ENCODE results near the gene APEH. TPM values are rescaled to one million over a fixed set of nuclear protein-coding genes. Genes with fewer than 3 reads are reported as not detected.

The APEH gene
- total RNA-seq, 5 donors from 2014 or later (not counting 1 experiment from before 2014, with no cell fraction given) = 82.8 to 162 (median 141) TPM

- no peaks in the 10 kb centered on the region for H3K27me3 ChIP-seq (replicated peaks in 1 of 2; ENCODE audit: control insufficient read depth in 2 of 2, extremely low read depth in 1 of 2, insufficient read depth in 2 of 2, low read length in 1 of 2)
- no peak overlapping the region for H3K27ac Mint-ChIP-seq
Measured at GRCh38 chr3:49703443-49703927, 29.3 kb downstream of the APEH start.

GRCh38 chr3:49703956-49704355 lies 29.8 kb downstream of the APEH start:
- Histone ChIP-seq H3K27ac (ENCODE audit: low read length) (no peak overlapping the region), H3K36me3 (ENCODE audit: control insufficient read depth in 2 of 2, extremely low read depth in 1 of 2, insufficient read depth in 1 of 2, low read length in 1 of 2) (peaks cover 12 to 57% of the 10 kb centered on the region in 2 donors), H3K9me3 (no peaks in the 10 kb centered on the region), H3K27me3 (replicated peaks in 1 of 2; ENCODE audit: control insufficient read depth in 2 of 2, extremely low read depth in 1 of 2, insufficient read depth in 2 of 2, low read length in 1 of 2) (no peaks in the 10 kb centered on the region), H3K4me3 (ENCODE audit: control insufficient read depth in 1 of 2, extremely low read depth in 1 of 2, low read length in 1 of 2) (no peak overlapping the region), H3K4me1 (ENCODE audit: control insufficient read depth in 1 of 2, extremely low read depth in 1 of 2, insufficient read depth in 2 of 2, low read length in 2 of 2) (peaks cover 0 to 9% of the 10 kb centered on the region in 2 experiments)
- ChIA-PET POLR2A (no interaction called here), CTCF (no interaction called here)
- H3K27ac Mint-ChIP-seq = no peak overlapping the region
- H3K36me3 Mint-ChIP-seq = peaks cover 15% of the 10 kb centered on the region
- DNase-seq (no peak), ATAC-seq (replicated peaks in 1 of 4) (peak in 1 of 4 experiments; percentile 9)
- H3K4me1 Mint-ChIP-seq = no peaks in the 10 kb centered on the region
- WGBS (ENCODE audit: insufficient coverage) = 99% methylated on average over 7 of the region's 7 CpGs
- H3K27me3 Mint-ChIP-seq = no peaks in the 10 kb centered on the region
- H3K9me3 Mint-ChIP-seq = no peaks in the 10 kb centered on the region
- no peak overlapping the region for H3K4me3 Mint-ChIP-seq

More at GRCh38 chr3:49703443-49703927, 29.3 kb downstream of the APEH start:
- peak; percentile 35 to 81 (median 61) for DNase-seq
- Mint-ChIP-seq H3K36me3 (peaks cover 15% of the 10 kb centered on the region), H3K4me1 (no peaks in the 10 kb centered on the region), H3K4me3 (no peak overlapping the region), H3K27me3 (no peaks in the 10 kb centered on the region), H3K9me3 (no peaks in the 10 kb centered on the region)
- POLR2A ChIA-PET = no interaction called here
- Histone ChIP-seq H3K4me1 (ENCODE audit: control insufficient read depth in 1 of 2, extremely low read depth in 1 of 2, insufficient read depth in 2 of 2, low read length in 2 of 2) (peaks cover 0 to 9% of the 10 kb centered on the region in 2 experiments), H3K36me3 (ENCODE audit: control insufficient read depth in 2 of 2, extremely low read depth in 1 of 2, insufficient read depth in 1 of 2, low read length in 1 of 2) (peaks cover 13 to 60% of the 10 kb centered on the region in 2 donors), H3K27ac (ENCODE audit: low read length) (no peak overlapping the region), H3K4me3 (ENCODE audit: control insufficient read depth in 1 of 2, extremely low read depth in 1 of 2, low read length in 1 of 2) (no peak overlapping the region), H3K9me3 (no peaks in the 10 kb centered on the region)
- ATAC-seq (replicated peaks in 1 of 4) = peak; percentile 91 to 99 (median 94)
- 84% methylated on average over 9 of the region's 14 CpGs for WGBS (ENCODE audit: insufficient coverage)
- CTCF ChIA-PET = no interaction called here

- H3K4me3 ChIP-seq (ENCODE audit: control insufficient read depth in 1 of 2, extremely low read depth in 1 of 2, low read length in 1 of 2) = no peak overlapping the region
- H3K27ac Mint-ChIP-seq = no peak overlapping the region
- no peaks in the 10 kb centered on the region for H3K27me3 Mint-ChIP-seq
- H3K9me3 ChIP-seq = no peaks in the 10 kb centered on the region
- no peaks in the 10 kb centered on the region for H3K9me3 Mint-ChIP-seq
- no peak overlapping the region for H3K27ac ChIP-seq (ENCODE audit: low read length)
- WGBS (ENCODE audit: insufficient coverage) = 100% methylated on average over 6 of the region's 8 CpGs
- ATAC-seq (replicated peaks in 1 of 4) (no peak), DNase-seq (no peak)
- H3K36me3 ChIP-seq (ENCODE audit: control insufficient read depth in 2 of 2, extremely low read depth in 1 of 2, insufficient read depth in 1 of 2, low read length in 1 of 2) = peaks cover 12 to 51% of the 10 kb centered on the region in 2 donors
- H3K36me3 Mint-ChIP-seq = peaks cover 15% of the 10 kb centered on the region
- ChIA-PET CTCF (no interaction called here), POLR2A (no interaction called here)
- H3K4me3 Mint-ChIP-seq = no peak overlapping the region
- peaks cover 0 to 9% of the 10 kb centered on the region in 2 experiments for H3K4me1 ChIP-seq (ENCODE audit: control insufficient read depth in 1 of 2, extremely low read depth in 1 of 2, insufficient read depth in 2 of 2, low read length in 2 of 2)
- no peaks in the 10 kb centered on the region for H3K4me1 Mint-ChIP-seq
- no peaks in the 10 kb centered on the region for H3K27me3 ChIP-seq (replicated peaks in 1 of 2; ENCODE audit: control insufficient read depth in 2 of 2, extremely low read depth in 1 of 2, insufficient read depth in 2 of 2, low read length in 1 of 2)
Measured at GRCh38 chr3:49704629-49705028, 30.5 kb downstream of the APEH start.

- H3K4me3 ChIP-seq (ENCODE audit: control insufficient read depth in 1 of 2, extremely low read depth in 1 of 2, low read length in 1 of 2) = no peak overlapping the region
- ChIA-PET CTCF (no interaction called here), POLR2A (no interaction called here)
- no peak overlapping the region for H3K27ac Mint-ChIP-seq
- ATAC-seq (replicated peaks in 1 of 4) (no peak), DNase-seq (no peak)
- no peak overlapping the region for H3K4me3 Mint-ChIP-seq
- no peaks in the 10 kb centered on the region for H3K27me3 Mint-ChIP-seq
- peaks cover 0 to 9% of the 10 kb centered on the region in 2 experiments for H3K4me1 ChIP-seq (ENCODE audit: control insufficient read depth in 1 of 2, extremely low read depth in 1 of 2, insufficient read depth in 2 of 2, low read length in 2 of 2)
- H3K27ac ChIP-seq (ENCODE audit: low read length) = no peak overlapping the region
- no peaks in the 10 kb centered on the region for H3K9me3 ChIP-seq
- H3K36me3 ChIP-seq (ENCODE audit: control insufficient read depth in 2 of 2, extremely low read depth in 1 of 2, insufficient read depth in 1 of 2, low read length in 1 of 2) = peaks cover 12 to 43% of the 10 kb centered on the region in 2 donors
- H3K36me3 Mint-ChIP-seq = peaks cover 15% of the 10 kb centered on the region
- no peaks in the 10 kb centered on the region for H3K27me3 ChIP-seq (replicated peaks in 1 of 2; ENCODE audit: control insufficient read depth in 2 of 2, extremely low read depth in 1 of 2, insufficient read depth in 2 of 2, low read length in 1 of 2)
- H3K4me1 Mint-ChIP-seq = no peaks in the 10 kb centered on the region
- H3K9me3 Mint-ChIP-seq = no peaks in the 10 kb centered on the region
- WGBS (ENCODE audit: insufficient coverage) = 97% methylated on average over 14 of the region's 17 CpGs
Measured at GRCh38 chr3:49705390-49705960, 31.3 kb downstream of the APEH start.

GRCh38 chr3:49706456-49707112 lies 32.4 kb downstream of the APEH start:
- H3K9me3 Mint-ChIP-seq = no peaks in the 10 kb centered on the region
- no peaks in the 10 kb centered on the region for H3K27me3 ChIP-seq (replicated peaks in 1 of 2; ENCODE audit: control insufficient read depth in 2 of 2, extremely low read depth in 1 of 2, insufficient read depth in 2 of 2, low read length in 1 of 2)
- no peak overlapping the region for H3K27ac ChIP-seq (ENCODE audit: low read length)
- H3K4me3 ChIP-seq (ENCODE audit: control insufficient read depth in 1 of 2, extremely low read depth in 1 of 2, low read length in 1 of 2) = no peak overlapping the region
- peaks cover 12 to 38% of the 10 kb centered on the region in 2 donors for H3K36me3 ChIP-seq (ENCODE audit: control insufficient read depth in 2 of 2, extremely low read depth in 1 of 2, insufficient read depth in 1 of 2, low read length in 1 of 2)
- peaks cover 0 to 9% of the 10 kb centered on the region in 2 experiments for H3K4me1 ChIP-seq (ENCODE audit: control insufficient read depth in 1 of 2, extremely low read depth in 1 of 2, insufficient read depth in 2 of 2, low read length in 2 of 2)
- no peak overlapping the region for H3K27ac Mint-ChIP-seq
- POLR2A ChIA-PET = no interaction called here
- no peak for DNase-seq
- H3K4me3 Mint-ChIP-seq = no peak overlapping the region
- 92% methylated on average over 6 of the region's 9 CpGs for WGBS (ENCODE audit: insufficient coverage)
- CTCF ChIA-PET = no interaction called here
- H3K4me1 Mint-ChIP-seq = peaks cover 0 to 4% (median under 1%) of the 10 kb centered on the region in 3 donors
- no peaks in the 10 kb centered on the region for H3K9me3 ChIP-seq
- H3K27me3 Mint-ChIP-seq = no peaks in the 10 kb centered on the region
- ATAC-seq (replicated peaks in 1 of 4) = no peak
- H3K36me3 Mint-ChIP-seq = peaks cover 12% of the 10 kb centered on the region

GRCh38 chr3:49707113-49707480 lies 32.9 kb downstream of the APEH start:
- peaks cover 0 to 10% of the 10 kb centered on the region in 2 experiments for H3K4me1 ChIP-seq (ENCODE audit: control insufficient read depth in 1 of 2, extremely low read depth in 1 of 2, insufficient read depth in 2 of 2, low read length in 2 of 2)
- H3K9me3 ChIP-seq = no peaks in the 10 kb centered on the region
- H3K27me3 ChIP-seq (replicated peaks in 1 of 2; ENCODE audit: control insufficient read depth in 2 of 2, extremely low read depth in 1 of 2, insufficient read depth in 2 of 2, low read length in 1 of 2) = no peaks in the 10 kb centered on the region
- no peak overlapping the region for H3K4me3 Mint-ChIP-seq
- 86% methylated on average over 4 of the region's 4 CpGs for WGBS (ENCODE audit: insufficient coverage)
- ATAC-seq (replicated peaks in 1 of 4) = no peak
- POLR2A ChIA-PET = no interaction called here
- H3K36me3 ChIP-seq (ENCODE audit: control insufficient read depth in 2 of 2, extremely low read depth in 1 of 2, insufficient read depth in 1 of 2, low read length in 1 of 2) = peaks cover 7 to 34% of the 10 kb centered on the region in 2 donors
- H3K36me3 Mint-ChIP-seq = peaks cover 11% of the 10 kb centered on the region
- H3K27ac Mint-ChIP-seq = no peak overlapping the region
- H3K27ac ChIP-seq (ENCODE audit: low read length) = no peak overlapping the region
- H3K4me3 ChIP-seq (ENCODE audit: control insufficient read depth in 1 of 2, extremely low read depth in 1 of 2, low read length in 1 of 2) = no peak overlapping the region
- no peaks in the 10 kb centered on the region for H3K27me3 Mint-ChIP-seq
- no peak for DNase-seq
- H3K9me3 Mint-ChIP-seq = no peaks in the 10 kb centered on the region
- CTCF ChIA-PET = no interaction called here
- peaks cover 0 to 4% (median 1%) of the 10 kb centered on the region in 3 donors for H3K4me1 Mint-ChIP-seq

Measured in T-cell (primary cell).